GM12872 (cell line): ENCODE data around the gene SIL1.

Experiments
- CTCF ChIP-seq: IDR thresholded peaks from 3 replicates; pipeline ENCODE4 v1.5.1; 2011; ENCODE audit warnings: low read depth, mild to moderate bottlenecking, low read length, moderate library complexity; ENCODE audit not compliant: insufficient read depth

Gene SIL1

DNA sequence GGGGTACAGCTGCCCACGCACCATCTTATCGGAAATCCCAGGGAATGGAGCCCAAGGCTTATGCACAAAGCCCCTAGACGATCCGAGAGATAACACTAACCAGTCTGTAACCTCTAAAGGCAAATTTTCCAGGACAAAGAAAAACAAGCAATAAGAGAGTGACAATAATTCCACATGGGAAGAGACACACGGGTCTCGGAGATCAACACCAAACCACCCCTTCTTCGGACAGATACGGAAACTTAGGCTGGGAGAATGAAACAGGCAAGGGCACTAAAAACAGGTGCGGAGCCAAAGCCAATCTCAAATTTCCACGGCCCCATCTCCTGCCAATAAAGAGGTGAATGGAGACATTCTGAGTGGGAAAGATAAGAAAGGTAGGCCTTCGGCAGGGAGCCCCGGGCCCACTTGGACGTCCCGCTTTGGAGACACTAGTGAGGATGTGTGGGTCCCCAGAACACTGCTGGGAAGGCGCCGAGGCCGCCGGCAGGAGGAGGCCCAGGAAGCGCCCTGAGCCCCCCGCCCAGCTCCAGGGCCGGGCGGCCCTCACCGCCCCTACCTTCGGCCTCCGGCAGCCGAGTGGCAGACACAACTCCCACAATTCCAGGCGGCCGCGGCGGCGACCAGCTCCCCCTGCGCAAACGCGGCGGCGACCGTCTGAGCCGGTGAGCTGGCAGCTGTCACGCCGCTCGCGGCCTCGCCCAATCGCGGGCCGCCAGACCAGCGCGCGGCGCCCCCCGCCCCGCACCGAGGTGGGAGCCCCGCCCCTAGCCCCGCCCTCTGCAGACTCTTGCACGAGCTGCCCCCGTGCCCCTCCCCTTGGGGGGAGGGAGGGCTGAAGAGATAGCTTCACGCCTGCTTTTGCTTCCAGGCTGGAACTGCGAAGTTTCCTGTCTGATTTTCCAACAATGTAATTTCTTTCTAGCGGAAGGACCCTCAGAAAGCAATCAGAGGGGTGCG is at the start of gene SIL1:
Gene SIL1, minus strand, starts transcription at position 659 of the 960 bp plus-strand sequence. CDS start 70,525 bp downstream, outside the sequence.
- no peak for TF ChIP-seq CTCF

- TF ChIP-seq CTCF = no peak
These were observed 48.2 kb upstream of the SIL1 start for GRCh38 chr5:139246394-139246793.

DNA sequence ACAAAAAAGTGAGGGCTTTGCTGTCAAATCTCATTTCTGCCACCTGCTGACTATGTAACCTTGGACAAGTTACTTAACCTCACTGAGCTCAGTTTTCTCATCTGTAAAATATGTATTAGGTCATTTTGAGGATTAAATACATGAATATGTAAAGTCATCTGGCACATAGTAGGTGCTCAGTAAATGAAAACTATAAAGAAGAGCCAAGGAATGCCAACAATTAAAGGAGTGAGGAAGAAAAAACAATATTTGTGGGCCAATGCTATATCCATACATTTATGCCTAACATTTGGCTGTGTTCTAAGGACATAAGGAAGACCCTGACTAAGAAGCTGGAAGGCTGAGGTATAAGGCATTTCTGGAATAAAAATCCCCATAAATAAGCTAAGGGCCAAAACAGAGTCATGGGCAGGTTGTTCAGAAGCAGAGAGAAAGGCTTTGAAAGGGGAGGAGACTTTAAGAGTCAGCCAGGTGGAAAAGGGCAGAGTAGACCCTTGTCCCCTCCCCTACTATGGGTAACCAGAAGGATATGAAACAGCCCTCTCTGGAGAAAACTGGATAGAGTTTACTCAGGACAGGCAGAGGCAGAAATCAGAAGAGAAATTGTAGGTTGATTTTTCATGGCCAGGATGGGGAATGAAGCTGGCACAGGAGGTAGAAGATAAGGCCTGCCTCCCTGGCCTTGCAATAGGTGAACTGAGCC is 47.6 kb upstream of the SIL1 start:
- TF ChIP-seq CTCF = no peak

- no peak for TF ChIP-seq CTCF
These were observed 45.3 kb upstream of the SIL1 start for GRCh38 chr5:139243425-139243970.

- no peak for TF ChIP-seq CTCF
These were observed 43.0 kb upstream of the SIL1 start for GRCh38 chr5:139241139-139241538.

DNA sequence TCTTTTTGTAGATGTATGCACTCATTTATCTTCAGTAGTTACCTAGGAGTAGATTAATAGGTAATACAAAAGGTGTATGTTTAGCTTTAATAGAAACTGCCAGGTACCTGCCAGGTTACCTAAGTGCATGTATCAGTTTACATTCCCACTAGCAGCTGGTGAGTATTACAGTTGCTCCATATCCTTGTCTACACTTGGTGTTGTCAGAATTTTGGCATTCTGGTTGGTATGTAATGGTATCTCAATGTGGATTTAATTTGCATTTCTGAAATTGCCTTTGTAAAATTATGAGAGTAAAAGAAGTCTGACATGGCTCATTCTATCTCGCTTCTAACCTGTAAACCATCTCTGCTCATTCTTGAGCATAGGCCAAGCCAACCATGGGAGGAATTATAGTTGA is 38.3 kb upstream of the SIL1 start:
- TF ChIP-seq CTCF = no peak

DNA sequence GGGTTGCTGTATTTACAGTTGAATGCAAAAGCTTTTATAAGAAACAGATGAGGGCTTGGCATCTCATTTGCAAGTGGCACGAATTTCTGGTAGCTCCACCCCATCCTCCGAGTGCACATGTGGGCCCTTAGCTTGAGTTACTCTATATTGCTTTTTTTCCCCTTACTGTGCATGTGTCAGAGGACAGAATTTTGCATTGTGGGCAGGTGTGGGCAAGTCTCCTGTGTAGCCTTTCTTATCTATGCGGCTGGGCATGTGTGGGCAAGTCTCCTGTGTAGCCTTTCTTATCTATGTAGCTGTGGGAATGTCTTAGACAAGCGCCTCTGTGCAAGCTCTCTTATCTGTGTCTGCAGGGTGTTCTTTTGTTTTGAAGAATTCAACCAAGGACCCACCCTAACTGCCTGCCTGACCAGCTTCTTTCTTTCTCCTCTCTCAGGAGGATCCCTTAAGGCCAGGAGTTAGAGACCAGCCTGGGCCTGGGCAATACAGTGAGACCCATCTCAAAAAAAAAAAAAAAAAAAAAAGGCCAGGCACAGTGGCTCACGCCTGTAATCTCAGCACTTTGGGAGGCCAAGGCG is 34.1 kb upstream of the SIL1 start:
- TF ChIP-seq CTCF = no peak
